GM12878 (cell line): ENCODE results near the gene ENOPH1. TPM values are rescaled to one million over a fixed set of nuclear protein-coding genes. Genes with fewer than 3 reads are reported as not detected.

Experiments used
- ATAC-seq: fragments of 200-7000 bp; cut with Tn5 transposase; 3 replicates; pipeline ENCODE4 v1.9.1; 2020; ENCODE audit warnings: mild to moderate bottlenecking, moderate library complexity
- BruUV-seq: library from RNA; stranded (reverse); fragments of 400-500 nt; replicated peaks from 2 replicates; lab custom pipeline; 2021; lab: Mats Ljungman, UMichigan
- CTCF ChIA-PET: fragments of 300-600 bp; sonication (Branson Sonifier 250); formaldehyde crosslinking; extraction: SDS; loops from one replicate; lab custom pipeline; 2021; ENCODE audit warnings: inconsistent platforms; lab: Yijun Ruan, JAX
- POLR2A ChIA-PET: fragments of 350-600 bp; formaldehyde crosslinking; extraction: SDS; loops from one replicate; lab custom pipeline; 2021; ENCODE audit warnings: inconsistent platforms; lab: Charles Lee
- RAD21 ChIA-PET: fragments of 300-600 bp; sonication (Branson Sonifier 250); formaldehyde crosslinking; loops from one replicate; lab custom pipeline; 2023; ENCODE audit warnings: antibody characterized with exemption; ENCODE audit not compliant: unreplicated experiment; lab: Charles Lee
- SMC1A ChIA-PET: fragments of 300-600 bp; sonication (Branson Sonifier 250); formaldehyde crosslinking; loops from one replicate; lab custom pipeline; 2023; ENCODE audit not compliant: unreplicated experiment, uncharacterized antibody; lab: Charles Lee
- DNase-seq: peaks from one replicate; pipeline ENCODE4 v3.0.0-alpha.2; 2011; ENCODE audit warnings: low read depth, low spot score
- FAIRE-seq: peaks from 3 replicates; lab custom pipeline; 2011; peaks lifted over from hg19 to GRCh38; lab: Jason Lieb, UNC
- H2AFZ ChIP-seq: 2 replicates; pipeline ENCODE4 v1.6.0; 2011; ENCODE audit warnings: low read depth, low read length, control low read depth; ENCODE audit not compliant: control insufficient read depth
- H3K27ac ChIP-seq: 2 replicates; pipeline ENCODE4 v1.5.1; 2011; ENCODE audit warnings: control low read depth; ENCODE audit not compliant: control insufficient read depth, insufficient read depth
- H3K27me3 ChIP-seq, 2 experiments: replicated peaks in 1 of 2; 2 replicates each; pipeline versions ENCODE4 v1.6.0 to v1.6.1; 2011; ENCODE audit warnings: low read length in 1 of 2; ENCODE audit not compliant: control insufficient read depth in 2 of 2, insufficient read depth in 2 of 2
- H3K36me3 ChIP-seq, 2 experiments: 2 replicates each; pipeline ENCODE4 v1.5.1; 2011; ENCODE audit warnings: low read length in 1 of 2; ENCODE audit not compliant: control insufficient read depth in 2 of 2, insufficient read depth in 2 of 2
- H3K4me1 ChIP-seq: 2 replicates; pipeline ENCODE4 v1.6.1; 2011; ENCODE audit warnings: mild to moderate bottlenecking, low read length, moderate library complexity, mixed read lengths; ENCODE audit not compliant: control insufficient read depth, insufficient read depth
- H3K4me2 ChIP-seq: 2 replicates; pipeline ENCODE4 v1.6.0; 2011; ENCODE audit warnings: control low read depth; ENCODE audit not compliant: control insufficient read depth, insufficient read depth
- H3K4me3 ChIP-seq: fragments of 200-600 bp; sonication (generic); 2 replicates; pipeline ENCODE4 v1.5.1; 2016
- H3K79me2 ChIP-seq: 2 replicates; pipeline ENCODE4 v1.6.0; 2011; ENCODE audit warnings: low read length; ENCODE audit not compliant: control insufficient read depth, insufficient read depth
- H3K9ac ChIP-seq: 2 replicates; pipeline ENCODE4 v1.8.0; 2011; ENCODE audit warnings: low read length, control low read depth, mixed read lengths; ENCODE audit not compliant: control insufficient read depth, insufficient read depth
- H3K9me3 ChIP-seq: replicated peaks from 3 replicates; pipeline ENCODE4 v1.5.1; 2011; ENCODE audit warnings: mild to moderate bottlenecking, low read length; ENCODE audit not compliant: control insufficient read depth, insufficient read depth
- H4K20me1 ChIP-seq: 2 replicates; pipeline ENCODE4 v1.6.0; 2011; ENCODE audit not compliant: control insufficient read depth, insufficient read depth
- CHD2 ChIP-seq: IDR thresholded peaks from 2 replicates; pipeline ENCODE4 v1.6.1; 2011; ENCODE audit warnings: low read depth, low read length, improper control_type of control experiment, borderline replicate concordance
- CHD4 ChIP-seq: fragments of 200-600 bp; sonication (generic); IDR thresholded peaks from 2 replicates; pipeline ENCODE4 v1.6.1; 2016; ENCODE audit warnings: mild to moderate bottlenecking
- E4F1 ChIP-seq: fragments of 450-650 bp; IDR thresholded peaks from 2 replicates; pipeline ENCODE4 v1.6.1; 2018; ENCODE audit warnings: borderline replicate concordance, mild to moderate bottlenecking; ENCODE audit not compliant: partially characterized antibody
- SMAD1 ChIP-seq: fragments of 450-650 bp; IDR thresholded peaks from 2 replicates; pipeline ENCODE4 v1.6.1; 2018; ENCODE audit warnings: mild to moderate bottlenecking, low read depth; ENCODE audit not compliant: partially characterized antibody
- TARDBP ChIP-seq: IDR thresholded peaks from 2 replicates; pipeline ENCODE4 v1.6.1; 2016; ENCODE audit warnings: borderline replicate concordance
- WGBS: methylation state at CpG from one replicate; pipeline ENCODE4 v1.1.6; 2016; ENCODE audit warnings: low lambda C conversion rate; ENCODE audit not compliant: insufficient replicate concordance, insufficient coverage; ENCODE audit errors: missing lambda C conversion rate; 5-methylcytosine and 5-hydroxymethylcytosine counted together
- in situ Hi-C: fragments of 300-500 bp; cut with MboI; formaldehyde crosslinking; loops from 9 replicates; pipeline ENCODE4 v1.14.3; 2018; ENCODE audit warnings: mixed read lengths
- intact Hi-C: fragments of 100-400 bp; cut with micrococcal nuclease; formaldehyde crosslinking; loops from one replicate; pipeline ENCODE4 v1.14.2; 2022; ENCODE audit not compliant: unreplicated experiment
- polyA plus RNA-seq, 11 experiments: library from polyadenylated mRNA; depleted of rRNA in 4 of 11; unstranded in 6 of 11; stranded (reverse) in 5 of 11; fragments of >200 nt; fragmentation: Nextera tagmentation in 4 of 11; fragmentation: Illumina TruSeq in 1 of 11; extraction: Ambion mirVana in 4 of 11; extraction: Trizol in 1 of 11; gene quantifications; 1 replicate in 1 of 11; 2 replicates in 10 of 11; pipeline versions ENCODE4 v1.2.1 to v1.2.3, GENCODE V29; 2011 to 2016; ENCODE audit warnings: inconsistent platforms in 2 of 11, missing spikeins in 2 of 11, low read depth in 1 of 11
- total RNA-seq, 4 experiments: library from RNA; depleted of rRNA in 3 of 4; stranded (reverse); fragments of >200 nt in 3 of 4; fragmentation: Illumina TruSeq in 1 of 4; extraction: Trizol in 1 of 4; gene quantifications; 2 replicates each; pipeline versions ENCODE4 v1.2.1 to v1.2.3, GENCODE V29; 2013 to 2021

ENOPH1 gene
- total and polyA plus RNA-seq, 10 of the 15 experiments (the other 5 are each of a cell fraction or from before 2014, with no cell fraction given), result 24.4 to 83.6 (median 46.7) TPM

GRCh38 chr4:82437285-82438005 lies 7.1 kb downstream of the ENOPH1 start:
- intact Hi-C loops (loop anchor here (10.0 kb wide), 1 partner anchor 577 kb away; the partner anchor contains the start of gene LIN54), in situ Hi-C loops (no loop called here)
- BruUV-seq, result no TSS peak
- no peak for DNase-seq
- Histone ChIP-seq H3K4me2 (no peak overlapping the region), H3K79me2 (peaks cover 87% of the 10 kb centered on the region), H3K4me1 (no peaks in the 10 kb centered on the region), H3K27me3 (no peaks in the 10 kb centered on the region), H4K20me1 (no peaks in the 10 kb centered on the region), H3K36me3 (peaks cover 2 to 5% of the 10 kb centered on the region in 2 experiments; a peak in 3 of 4 replicates), H2AFZ (no peak overlapping the region), H3K9me3 (no peaks in the 10 kb centered on the region), H3K27ac (no peak overlapping the region), H3K4me3 (no peak overlapping the region), H3K9ac (no peak overlapping the region)
- ChIA-PET SMC1A (interaction anchor here (0.5 to 1.0 kb wide), 4 partner anchors 18 to 76 kb away, joined by 3 to 4 read pairs (median 3); no protein-coding TSS in a partner anchor), CTCF (interaction anchor here (0.6 to 3.1 kb wide), 2 partner anchors 9 to 28 kb away, joined by 4 to 13 read pairs; no protein-coding TSS in a partner anchor), POLR2A (interaction anchor here (1.2 to 1.9 kb wide), 2 partner anchors 8 to 19 kb away, joined by 3 to 6 read pairs; no protein-coding TSS in a partner anchor), RAD21 (interaction anchor here (0.7 kb wide), 1 partner anchor 8 kb away, joined by 3 read pairs; no protein-coding TSS in a partner anchor)
- 89% methylated on average over 4 of the region's 4 CpGs for WGBS
- FAIRE-seq, result no peak
- no peak for TF ChIP-seq TARDBP
- TF ChIP-seq CHD2, result no peak
- ATAC-seq, result peak; percentile 26; the same call in 2 of the 3 replicates

DNA sequence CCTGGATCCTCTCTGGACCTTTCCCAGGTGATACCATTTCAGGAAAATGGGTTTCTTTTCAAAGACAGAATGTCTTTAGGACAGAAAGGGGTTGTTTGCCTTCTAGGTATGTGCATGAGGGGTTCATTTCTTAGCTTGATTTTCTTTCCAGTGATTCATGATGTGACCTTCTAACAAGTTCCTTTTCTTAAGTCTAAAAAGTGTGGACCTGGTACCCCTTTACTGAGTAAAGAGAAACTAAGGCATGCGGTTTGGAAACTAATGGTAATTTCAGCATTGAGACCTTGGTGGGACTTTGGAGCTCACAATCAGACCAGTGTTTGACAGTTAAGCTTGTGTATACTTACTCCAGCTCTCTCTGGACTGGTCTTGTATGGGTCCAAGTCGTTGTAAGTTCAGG lies 8.7 kb downstream of the ENOPH1 start:
- Histone ChIP-seq H3K9me3 (no peaks in the 10 kb centered on the region), H2AFZ (no peak overlapping the region), H3K79me2 (peaks cover 79% of the 10 kb centered on the region), H3K9ac (no peak overlapping the region), H3K4me1 (no peaks in the 10 kb centered on the region), H3K4me3 (no peak overlapping the region), H3K4me2 (peak overlapping the region; percentile 7; the same call in 1 of the 2 replicates), H3K27me3 (no peaks in the 10 kb centered on the region), H4K20me1 (no peaks in the 10 kb centered on the region), H3K27ac (no peak overlapping the region), H3K36me3 (peaks cover 2 to 5% of the 10 kb centered on the region in 2 experiments; a peak in 3 of 4 replicates)
- DNase-seq, result no peak
- intact Hi-C loops (loop anchor here (10.0 kb wide), 1 partner anchor 576 kb away; the partner anchor contains the start of gene LIN54), in situ Hi-C loops (no loop called here)
- POLR2A ChIA-PET, result no interaction called here
- TF ChIP-seq SMAD1, result no peak
- TF ChIP-seq E4F1, result no peak
- no peak for TF ChIP-seq CHD4
- no peak for FAIRE-seq
- BruUV-seq, result no TSS peak
- SMC1A ChIA-PET, result interaction anchor here (1.0 to 1.3 kb wide), 4 partner anchors 11 to 299 kb away, joined by 3 to 5 read pairs (median 3); no protein-coding TSS in a partner anchor
- RAD21 ChIA-PET, result interaction anchor here (0.9 kb wide), 1 partner anchor 9 kb away, joined by 3 read pairs; the partner anchor contains the start of gene HNRNPDL
- peak; percentile 28 for ATAC-seq
- WGBS, result 100% methylated on average over 2 of the region's 2 CpGs
- CTCF ChIA-PET, result interaction anchor here (0.8 to 3.1 kb wide), 3 partner anchors 10 to 22 kb away, joined by 5 to 13 read pairs (median 5); no protein-coding TSS in a partner anchor
